ENCODE measurements around the gene PITPNB.

DNA sequence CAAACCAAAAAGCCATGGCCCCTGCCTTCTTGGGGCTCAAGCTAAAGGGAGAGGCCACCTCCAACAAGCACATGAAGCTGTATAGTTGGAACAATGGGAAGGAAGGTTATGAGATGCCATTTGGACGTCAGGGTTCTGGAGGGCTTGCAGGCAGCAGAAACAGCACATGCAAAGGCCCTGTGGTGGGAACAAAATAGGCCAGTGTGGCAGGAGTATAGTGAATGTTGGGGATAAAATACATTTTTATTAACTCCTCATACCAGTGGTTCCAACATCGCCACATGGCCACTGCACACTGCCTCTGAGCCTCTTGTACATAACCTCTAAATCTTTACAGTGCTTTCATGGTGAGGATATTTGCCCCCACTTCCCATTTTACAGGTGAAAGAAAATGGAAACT lies 85.3 kb downstream of the PITPNB start:
- TF ChIP-seq, protein P1, sequence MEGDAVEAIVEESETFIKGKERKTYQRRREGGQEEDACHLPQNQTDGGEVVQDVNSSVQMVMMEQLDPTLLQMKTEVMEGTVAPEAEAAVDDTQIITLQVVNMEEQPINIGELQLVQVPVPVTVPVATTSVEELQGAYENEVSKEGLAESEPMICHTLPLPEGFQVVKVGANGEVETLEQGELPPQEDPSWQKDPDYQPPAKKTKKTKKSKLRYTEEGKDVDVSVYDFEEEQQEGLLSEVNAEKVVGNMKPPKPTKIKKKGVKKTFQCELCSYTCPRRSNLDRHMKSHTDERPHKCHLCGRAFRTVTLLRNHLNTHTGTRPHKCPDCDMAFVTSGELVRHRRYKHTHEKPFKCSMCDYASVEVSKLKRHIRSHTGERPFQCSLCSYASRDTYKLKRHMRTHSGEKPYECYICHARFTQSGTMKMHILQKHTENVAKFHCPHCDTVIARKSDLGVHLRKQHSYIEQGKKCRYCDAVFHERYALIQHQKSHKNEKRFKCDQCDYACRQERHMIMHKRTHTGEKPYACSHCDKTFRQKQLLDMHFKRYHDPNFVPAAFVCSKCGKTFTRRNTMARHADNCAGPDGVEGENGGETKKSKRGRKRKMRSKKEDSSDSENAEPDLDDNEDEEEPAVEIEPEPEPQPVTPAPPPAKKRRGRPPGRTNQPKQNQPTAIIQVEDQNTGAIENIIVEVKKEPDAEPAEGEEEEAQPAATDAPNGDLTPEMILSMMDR (IDR thresholded peaks at IDR 0.05; ENCODE audit: borderline replicate concordance, extremely low read depth, low read length, poor library complexity, severe bottlenecking), result no peak
- TF ChIP-seq EZH2 (IDR thresholded peaks at IDR 0.05; ENCODE audit: borderline replicate concordance, low read depth, low read length, severe bottlenecking), result no peak

Measured in DND-41 (cell line).